ENCODE measurements around the gene NRF1.

NRF1 gene

DNA sequence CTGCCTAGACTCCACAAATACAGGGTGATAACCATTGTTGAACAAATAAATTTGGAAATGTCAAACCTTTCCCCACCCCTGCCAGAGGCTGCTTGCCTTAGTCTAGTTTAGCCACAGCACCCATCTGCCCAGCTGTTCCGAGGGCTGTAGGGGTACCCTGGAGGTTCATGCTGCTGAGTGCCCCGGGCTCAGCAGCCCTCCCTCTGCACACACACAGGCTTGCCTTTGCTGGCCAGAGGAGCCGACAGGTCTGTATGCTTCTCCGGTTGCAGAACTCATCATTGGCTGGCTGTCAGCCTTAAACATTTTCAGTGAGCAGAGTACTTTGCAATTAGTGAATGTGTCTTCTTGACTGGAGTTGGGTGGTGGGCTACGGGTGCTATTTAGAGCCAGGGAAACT lies 122.9 kb downstream of the NRF1 start:
- no peak overlapping the region for H3K4me3 ChIP-seq
- H3K9me3 ChIP-seq (ENCODE audit: low read depth, low read length): no peaks in the 10 kb centered on the region
- no peak for DNase-seq (ENCODE audit: low read depth, low spot score)
- peaks cover 12% of the 10 kb centered on the region for H3K36me3 ChIP-seq (ENCODE audit: insufficient read depth, low read length)
- H3K9ac ChIP-seq (ENCODE audit: insufficient read length): no peak overlapping the region
- TF ChIP-seq EZH2 (IDR thresholded peaks at IDR 0.05): no peak
- TF ChIP-seq POLR2AphosphoS5 (IDR thresholded peaks at IDR 0.05; ENCODE audit: borderline replicate concordance, low read depth, low read length): no peak
- TF ChIP-seq FOXP2 (optimal IDR thresholded peaks at IDR 0.05; ENCODE audit: control extremely low read depth, extremely low read length, insufficient read depth): no peak
- H3K27ac ChIP-seq: no peak overlapping the region

GRCh38 chr7:129739427-129739826 lies 127.9 kb downstream of the NRF1 start:
- TF ChIP-seq EZH2 (IDR thresholded peaks at IDR 0.05) (no peak), POLR2AphosphoS5 (IDR thresholded peaks at IDR 0.05; ENCODE audit: borderline replicate concordance, low read depth, low read length) (no peak)
- H3K9ac ChIP-seq (ENCODE audit: insufficient read length): no peak overlapping the region
- H3K9me3 ChIP-seq (ENCODE audit: low read depth, low read length): no peaks in the 10 kb centered on the region
- DNase-seq (ENCODE audit: low read depth, low spot score): no peak
- H3K36me3 ChIP-seq (ENCODE audit: insufficient read depth, low read length): no peaks in the 10 kb centered on the region; the same call in none of the 2 replicates
- H3K27ac ChIP-seq: no peak overlapping the region
- H3K4me3 ChIP-seq: no peak overlapping the region

- no peak overlapping the region for H3K27ac ChIP-seq
- no peak for DNase-seq (ENCODE audit: low read depth, low spot score)
- no peak for TF ChIP-seq FOXP2 (optimal IDR thresholded peaks at IDR 0.05; ENCODE audit: control extremely low read depth, extremely low read length, insufficient read depth)
- H3K9me3 ChIP-seq (ENCODE audit: low read depth, low read length): no peaks in the 10 kb centered on the region
- H3K9ac ChIP-seq (ENCODE audit: insufficient read length): no peak overlapping the region
- no peaks in the 10 kb centered on the region; the same call in 1 of the 2 replicates for H3K36me3 ChIP-seq (ENCODE audit: insufficient read depth, low read length)
- H3K4me3 ChIP-seq: no peak overlapping the region
Observed at GRCh38 chr7:129740574-129741410, 129.3 kb downstream of the NRF1 start.

DNA sequence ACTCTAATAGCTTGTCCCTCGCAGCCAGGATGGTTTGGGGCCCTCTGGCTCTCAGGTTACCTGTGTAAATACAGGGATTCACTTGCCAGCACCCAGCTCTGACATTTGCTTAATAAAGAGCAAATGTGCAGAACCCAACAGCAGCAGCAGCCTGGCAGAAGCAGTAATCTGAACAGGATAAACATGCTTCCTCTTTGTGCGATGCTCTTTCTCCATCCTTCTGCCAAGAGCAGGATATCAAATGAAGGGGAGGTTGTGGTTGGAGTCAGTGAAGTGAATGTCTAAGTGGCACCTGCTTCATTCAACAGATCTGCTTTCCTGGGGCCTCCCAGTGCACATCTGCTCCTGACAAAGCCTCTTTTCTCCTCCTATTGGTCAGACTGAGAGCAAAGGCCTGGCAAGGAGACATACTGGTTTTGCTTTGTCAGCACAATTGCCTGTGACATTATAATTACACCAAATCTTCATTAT lies 130.3 kb downstream of the NRF1 start:
- Histone ChIP-seq H3K9me3 (ENCODE audit: low read depth, low read length) (no peaks in the 10 kb centered on the region), H3K36me3 (ENCODE audit: insufficient read depth, low read length) (no peaks in the 10 kb centered on the region; the same call in 1 of the 2 replicates), H3K9ac (ENCODE audit: insufficient read length) (no peak overlapping the region), H3K4me3 (no peak overlapping the region), H3K27ac (no peak overlapping the region)
- TF ChIP-seq FOXP2 (optimal IDR thresholded peaks at IDR 0.05; ENCODE audit: control extremely low read depth, extremely low read length, insufficient read depth) (no peak), EZH2 (IDR thresholded peaks at IDR 0.05) (no peak), POLR2AphosphoS5 (IDR thresholded peaks at IDR 0.05; ENCODE audit: borderline replicate concordance, low read depth, low read length) (no peak)
- no peak for DNase-seq (ENCODE audit: low read depth, low spot score)

GRCh38 chr7:129742256-129742655 lies 130.7 kb downstream of the NRF1 start:
- no peak overlapping the region for H3K27ac ChIP-seq
- peaks cover 3% of the 10 kb centered on the region; the same call in 1 of the 2 replicates for H3K36me3 ChIP-seq (ENCODE audit: insufficient read depth, low read length)
- TF ChIP-seq POLR2AphosphoS5 (IDR thresholded peaks at IDR 0.05; ENCODE audit: borderline replicate concordance, low read depth, low read length) (no peak), EZH2 (IDR thresholded peaks at IDR 0.05) (no peak), FOXP2 (optimal IDR thresholded peaks at IDR 0.05; ENCODE audit: control extremely low read depth, extremely low read length, insufficient read depth) (no peak)
- no peak overlapping the region for H3K9ac ChIP-seq (ENCODE audit: insufficient read length)
- no peak for DNase-seq (ENCODE audit: low read depth, low spot score)
- no peaks in the 10 kb centered on the region for H3K9me3 ChIP-seq (ENCODE audit: low read depth, low read length)
- H3K4me3 ChIP-seq: no peak overlapping the region

GRCh38 chr7:129746857-129747529 lies 135.5 kb downstream of the NRF1 start:
- TF ChIP-seq EZH2 (IDR thresholded peaks at IDR 0.05) (no peak), POLR2AphosphoS5 (IDR thresholded peaks at IDR 0.05; ENCODE audit: borderline replicate concordance, low read depth, low read length) (no peak), FOXP2 (optimal IDR thresholded peaks at IDR 0.05; ENCODE audit: control extremely low read depth, extremely low read length, insufficient read depth) (no peak)
- Histone ChIP-seq H3K36me3 (ENCODE audit: insufficient read depth, low read length) (0 out of 2 replicates have a peak, but pooled peaks cover 7% of the 10 kb centered on the region), H3K4me3 (no peak overlapping the region), H3K9ac (ENCODE audit: insufficient read length) (no peak overlapping the region), H3K9me3 (ENCODE audit: low read depth, low read length) (no peaks in the 10 kb centered on the region), H3K27ac (no peak overlapping the region)
- DNase-seq (ENCODE audit: low read depth, low spot score): no peak

DNA sequence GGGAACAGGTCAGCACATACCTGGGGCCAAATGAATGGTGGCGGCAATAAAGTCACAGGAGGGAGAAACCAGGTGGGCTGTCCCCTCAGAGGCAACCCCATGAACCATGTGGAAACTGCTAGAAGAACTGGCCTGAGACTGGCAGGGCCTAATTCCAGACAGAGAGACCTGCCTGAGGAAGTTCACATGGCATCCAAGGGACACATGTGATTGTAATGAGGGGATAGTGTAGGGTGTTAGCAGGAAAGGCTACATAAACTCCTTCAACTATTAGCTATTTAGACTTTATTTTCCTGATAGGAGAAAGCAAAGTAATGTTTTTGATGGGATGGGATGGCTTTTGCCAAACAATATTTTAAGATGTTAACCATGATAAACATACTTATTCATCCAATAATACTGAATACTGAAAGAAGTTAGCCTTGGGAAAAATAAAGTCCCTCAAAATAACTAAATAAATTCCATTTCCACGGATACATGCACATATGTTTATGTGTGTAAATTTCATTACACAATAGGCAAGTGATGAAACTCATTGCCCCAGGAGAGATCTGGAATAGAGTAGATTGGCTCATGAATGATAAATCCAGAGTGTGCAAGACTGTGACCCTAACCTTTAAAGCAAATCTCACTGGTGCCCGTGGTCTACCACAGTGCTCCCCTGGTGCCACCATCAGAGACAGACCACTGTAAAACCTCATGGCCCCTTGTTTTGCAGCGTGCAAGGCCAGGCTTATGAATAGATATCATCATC lies 137.0 kb downstream of the NRF1 start:
- Histone ChIP-seq H3K4me3 (no peak overlapping the region), H3K9ac (ENCODE audit: insufficient read length) (no peak overlapping the region), H3K27ac (peak overlapping the region; percentile 39; the same call in 1 of the 2 replicates), H3K36me3 (ENCODE audit: insufficient read depth, low read length) (0 out of 2 replicates have a peak, but pooled peaks cover 7% of the 10 kb centered on the region), H3K9me3 (ENCODE audit: low read depth, low read length) (no peaks in the 10 kb centered on the region)
- TF ChIP-seq EZH2 (IDR thresholded peaks at IDR 0.05): no peak
- TF ChIP-seq FOXP2 (optimal IDR thresholded peaks at IDR 0.05; ENCODE audit: control extremely low read depth, extremely low read length, insufficient read depth): no peak
- no peak for TF ChIP-seq POLR2AphosphoS5 (IDR thresholded peaks at IDR 0.05; ENCODE audit: borderline replicate concordance, low read depth, low read length)
- peak; percentile 34 for DNase-seq (ENCODE audit: low read depth, low spot score)

DNA sequence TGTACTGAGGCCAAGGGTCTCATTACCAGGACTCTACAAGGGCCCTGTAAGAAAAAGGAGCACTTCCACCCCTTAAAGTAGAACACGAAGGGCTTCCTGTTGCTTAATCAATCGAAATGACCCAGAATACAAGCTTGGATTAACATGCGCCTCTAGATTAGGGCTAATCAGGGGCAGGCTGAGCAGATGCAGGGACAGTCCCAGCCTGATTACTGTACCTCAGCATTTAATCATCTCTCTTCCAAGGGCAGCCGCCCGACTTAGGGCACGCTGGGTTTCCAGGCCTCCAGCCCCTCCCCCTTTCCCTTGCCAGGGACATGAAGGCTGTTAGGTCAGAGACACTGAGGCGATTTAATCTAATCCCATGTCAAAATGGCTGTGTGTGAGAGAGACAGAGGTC lies 138.6 kb downstream of the NRF1 start:
- Histone ChIP-seq H3K4me3 (no peak overlapping the region), H3K9ac (ENCODE audit: insufficient read length) (no peak overlapping the region), H3K27ac (no peak overlapping the region), H3K36me3 (ENCODE audit: insufficient read depth, low read length) (peaks cover 10% of the 10 kb centered on the region; the same call in 1 of the 2 replicates), H3K9me3 (ENCODE audit: low read depth, low read length) (no peaks in the 10 kb centered on the region)
- no peak for DNase-seq (ENCODE audit: low read depth, low spot score)
- TF ChIP-seq EZH2 (IDR thresholded peaks at IDR 0.05): no peak
- TF ChIP-seq POLR2AphosphoS5 (IDR thresholded peaks at IDR 0.05; ENCODE audit: borderline replicate concordance, low read depth, low read length): no peak
- TF ChIP-seq FOXP2 (optimal IDR thresholded peaks at IDR 0.05; ENCODE audit: control extremely low read depth, extremely low read length, insufficient read depth): no peak

All from SK-N-MC (cell line).